ENCODE measurements around the gene ZNF816. TPM values are rescaled to one million over a fixed set of nuclear protein-coding genes. Genes with fewer than 3 reads are reported as not detected.
A peak's percentile ranks its signal among the peaks of the same experiment; 100 is the strongest.
"Not testable (repeated sequence)": the region's sequence is repeated elsewhere in the genome, so short reads cannot be mapped to it uniquely, and the experiment has no call there.

Gene ZNF816
- polyA plus RNA-seq, 1 donor: 14.5 TPM

- Histone ChIP-seq H3K27me3 (ENCODE audit: control insufficient read depth, insufficient read depth, low read length) (no peaks in the 10 kb centered on the region), H3K4me3 (ENCODE audit: low read length) (no peak overlapping the region), H3K27ac (ENCODE audit: low read length) (peak overlapping the region; percentile 84), H3K36me3 (ENCODE audit: control insufficient read depth, insufficient read depth, low read length) (peaks cover 2% of the 10 kb centered on the region), H3K9me3 (ENCODE audit: control insufficient read depth, low read depth, low read length) (peaks cover 8% of the 10 kb centered on the region), H3K4me1 (ENCODE audit: control insufficient read depth, insufficient read depth, low read length) (peaks cover 19% of the 10 kb centered on the region)
- DNase-seq: peak; percentile 61 to 86
- no CpG with 5 or more reads among the region's 12 CpGs for WGBS (ENCODE audit: insufficient coverage, low lambda C conversion rate)
These were observed 26.3 kb downstream of the ZNF816 start for GRCh38 chr19:52936151-52936953.

DNA sequence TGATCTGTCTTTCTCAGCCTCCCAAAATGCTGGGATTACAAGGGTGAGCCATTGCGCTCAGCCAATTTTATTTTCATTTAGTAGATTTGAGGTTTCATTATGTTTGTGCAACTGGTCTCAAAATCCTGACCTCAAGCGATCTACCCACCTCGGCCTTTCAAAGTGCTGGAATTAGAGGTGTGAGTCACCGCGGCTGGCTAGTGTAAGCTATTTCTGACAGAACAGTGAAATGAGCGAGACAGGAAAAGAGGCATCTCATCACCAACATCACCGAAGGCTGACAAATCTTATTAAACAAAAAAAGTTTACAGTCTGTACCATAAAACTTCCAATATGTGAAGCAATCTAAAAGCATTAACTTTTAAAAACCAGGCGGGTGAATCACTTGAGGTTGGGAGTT is 27.2 kb downstream of the ZNF816 start:
- 70% methylated on average over 2 of the region's 8 CpGs for WGBS (ENCODE audit: insufficient coverage, low lambda C conversion rate)
- no peak overlapping the region for H3K4me3 ChIP-seq (ENCODE audit: low read length)
- no peak for DNase-seq
- H3K27ac ChIP-seq (ENCODE audit: low read length): peak overlapping the region; percentile 84
- H3K4me1 ChIP-seq (ENCODE audit: control insufficient read depth, insufficient read depth, low read length): peaks cover 19% of the 10 kb centered on the region
- no peaks in the 10 kb centered on the region for H3K27me3 ChIP-seq (ENCODE audit: control insufficient read depth, insufficient read depth, low read length)
- H3K9me3 ChIP-seq (ENCODE audit: control insufficient read depth, low read depth, low read length): peaks cover 8% of the 10 kb centered on the region
- H3K36me3 ChIP-seq (ENCODE audit: control insufficient read depth, insufficient read depth, low read length): peaks cover 2% of the 10 kb centered on the region

- H3K27ac ChIP-seq (ENCODE audit: low read length): not testable (repeated sequence)
- 100% methylated on average over 1 of the region's 9 CpGs for WGBS (ENCODE audit: insufficient coverage, low lambda C conversion rate)
These were observed 38.0 kb downstream of the ZNF816 start for GRCh38 chr19:52924641-52925040.

GRCh38 chr19:52923778-52924593 is 38.7 kb downstream of the ZNF816 start:
- WGBS (ENCODE audit: insufficient coverage, low lambda C conversion rate): no CpG with 5 or more reads among the region's 18 CpGs

More at GRCh38 chr19:52924641-52925040, 38.0 kb downstream of the ZNF816 start:
- H3K27me3 ChIP-seq (ENCODE audit: control insufficient read depth, insufficient read depth, low read length); DNase-seq; H3K4me3 ChIP-seq (ENCODE audit: low read length); H3K9me3 ChIP-seq (ENCODE audit: control insufficient read depth, low read depth, low read length): not testable (repeated sequence)
- Histone ChIP-seq H3K36me3 (ENCODE audit: control insufficient read depth, insufficient read depth, low read length) (peaks cover 13% of the 10 kb centered on the region), H3K4me1 (ENCODE audit: control insufficient read depth, insufficient read depth, low read length) (peaks cover 12% of the 10 kb centered on the region)

GRCh38 chr19:52922841-52923777 is 39.6 kb downstream of the ZNF816 start, which contains the start of gene ZNF888:
Gene ZNF888, minus strand, starts transcription at chr19:52923428. Its CDS starts 5,555 bp downstream, at chr19:52917873.
- peak within 1 kb of the TSS; percentile 87 for H3K27ac ChIP-seq (ENCODE audit: low read length)
- no peaks in the 10 kb centered on the region for H3K27me3 ChIP-seq (ENCODE audit: control insufficient read depth, insufficient read depth, low read length)
- no CpG with 5 or more reads among the region's 55 CpGs for WGBS (ENCODE audit: insufficient coverage, low lambda C conversion rate)
- peak; percentile 76 to 90 for DNase-seq
- H3K4me3 ChIP-seq (ENCODE audit: low read length): peak within 1 kb of the TSS; percentile 92
- peaks cover 12% of the 10 kb centered on the region for H3K4me1 ChIP-seq (ENCODE audit: control insufficient read depth, insufficient read depth, low read length)
- H3K9me3 ChIP-seq (ENCODE audit: control insufficient read depth, low read depth, low read length): no peaks in the 10 kb centered on the region
- H3K36me3 ChIP-seq (ENCODE audit: control insufficient read depth, insufficient read depth, low read length): peaks cover 7% of the 10 kb centered on the region

More at GRCh38 chr19:52923778-52924593, 38.7 kb downstream of the ZNF816 start:
- peaks cover 12% of the 10 kb centered on the region for H3K4me1 ChIP-seq (ENCODE audit: control insufficient read depth, insufficient read depth, low read length)
- H3K27ac ChIP-seq (ENCODE audit: low read length): peak overlapping the region; percentile 87
- H3K9me3 ChIP-seq (ENCODE audit: control insufficient read depth, low read depth, low read length): no peaks in the 10 kb centered on the region
- peak overlapping the region; percentile 92 for H3K4me3 ChIP-seq (ENCODE audit: low read length)
- peaks cover 11% of the 10 kb centered on the region for H3K36me3 ChIP-seq (ENCODE audit: control insufficient read depth, insufficient read depth, low read length)
- H3K27me3 ChIP-seq (ENCODE audit: control insufficient read depth, insufficient read depth, low read length): no peaks in the 10 kb centered on the region
- peak in 1 of 2 donors; percentile 44 for DNase-seq

GRCh38 chr19:52917531-52917930 is 45.1 kb downstream of the ZNF816 start:
- peaks cover 4% of the 10 kb centered on the region for H3K4me1 ChIP-seq (ENCODE audit: control insufficient read depth, insufficient read depth, low read length)
- WGBS (ENCODE audit: insufficient coverage, low lambda C conversion rate): no CpG with 5 or more reads among the region's 5 CpGs
- H3K36me3 ChIP-seq (ENCODE audit: control insufficient read depth, insufficient read depth, low read length): peaks cover 37% of the 10 kb centered on the region

DNA sequence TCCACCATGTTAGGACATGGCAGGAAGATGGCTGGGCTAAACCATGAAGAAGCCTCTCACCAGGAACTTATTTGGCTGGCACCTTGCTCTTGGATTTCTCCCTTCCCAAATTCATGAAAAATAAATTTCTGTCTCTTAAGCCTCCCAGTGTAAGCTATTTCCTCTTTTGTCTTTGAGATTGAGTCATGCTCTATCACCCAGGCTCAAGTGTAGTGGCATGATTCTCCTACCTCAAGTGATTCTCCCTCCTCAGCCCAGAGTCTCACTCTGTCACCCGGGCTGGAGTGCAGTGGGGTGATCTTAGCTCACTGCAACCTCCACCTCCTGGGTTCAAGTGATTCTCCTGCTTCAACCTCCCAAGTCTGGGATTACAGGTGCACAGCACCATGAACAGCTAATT is 52.0 kb downstream of the ZNF816 start:
- no CpG with 5 or more reads among the region's 1 CpG for WGBS (ENCODE audit: insufficient coverage, low lambda C conversion rate)
- no peak for DNase-seq
- Histone ChIP-seq H3K4me3 (ENCODE audit: low read length) (no peak overlapping the region), H3K27ac (ENCODE audit: low read length) (no peak overlapping the region), H3K9me3 (ENCODE audit: control insufficient read depth, low read depth, low read length) (peaks cover 9% of the 10 kb centered on the region), H3K4me1 (ENCODE audit: control insufficient read depth, insufficient read depth, low read length) (no peaks in the 10 kb centered on the region), H3K36me3 (ENCODE audit: control insufficient read depth, insufficient read depth, low read length) (peaks cover 39% of the 10 kb centered on the region), H3K27me3 (ENCODE audit: control insufficient read depth, insufficient read depth, low read length) (no peaks in the 10 kb centered on the region)

More at GRCh38 chr19:52917531-52917930, 45.1 kb downstream of the ZNF816 start:
- peaks cover 2% of the 10 kb centered on the region for H3K9me3 ChIP-seq (ENCODE audit: control insufficient read depth, low read depth, low read length)
- H3K27me3 ChIP-seq (ENCODE audit: control insufficient read depth, insufficient read depth, low read length): no peaks in the 10 kb centered on the region
- no peak for DNase-seq
- no peak overlapping the region for H3K4me3 ChIP-seq (ENCODE audit: low read length)
- no peak overlapping the region for H3K27ac ChIP-seq (ENCODE audit: low read length)

- not testable (repeated sequence) for H3K27me3 ChIP-seq (ENCODE audit: control insufficient read depth, insufficient read depth, low read length); H3K27ac ChIP-seq (ENCODE audit: low read length)
- no CpG with 5 or more reads among the region's 16 CpGs for WGBS (ENCODE audit: insufficient coverage, low lambda C conversion rate)
These were observed 58.5 kb downstream of the ZNF816 start for GRCh38 chr19:52904052-52904780.

GRCh38 chr19:52901842-52902241 is 60.8 kb downstream of the ZNF816 start:
- peaks cover 2% of the 10 kb centered on the region for H3K9me3 ChIP-seq (ENCODE audit: control insufficient read depth, low read depth, low read length)
- no peak overlapping the region for H3K4me3 ChIP-seq (ENCODE audit: low read length)
- H3K4me1 ChIP-seq (ENCODE audit: control insufficient read depth, insufficient read depth, low read length): no peaks in the 10 kb centered on the region
- peaks cover 5% of the 10 kb centered on the region for H3K36me3 ChIP-seq (ENCODE audit: control insufficient read depth, insufficient read depth, low read length)
- no CpG with 5 or more reads among the region's 3 CpGs for WGBS (ENCODE audit: insufficient coverage, low lambda C conversion rate)
- no peak overlapping the region for H3K27ac ChIP-seq (ENCODE audit: low read length)
- no peaks in the 10 kb centered on the region for H3K27me3 ChIP-seq (ENCODE audit: control insufficient read depth, insufficient read depth, low read length)
- no peak for DNase-seq

More at GRCh38 chr19:52904052-52904780, 58.5 kb downstream of the ZNF816 start:
- not testable (repeated sequence) for H3K9me3 ChIP-seq (ENCODE audit: control insufficient read depth, low read depth, low read length); H3K4me3 ChIP-seq (ENCODE audit: low read length); H3K4me1 ChIP-seq (ENCODE audit: control insufficient read depth, insufficient read depth, low read length); DNase-seq
- peaks cover 14% of the 10 kb centered on the region for H3K36me3 ChIP-seq (ENCODE audit: control insufficient read depth, insufficient read depth, low read length)
